Left kidney (tissue), 8 donors: ENCODE results near the gene ZNF765. TPM values are rescaled to one million over a fixed set of nuclear protein-coding genes. Genes with fewer than 3 reads are reported as not detected.
A peak's percentile ranks its signal among the peaks of the same experiment; 100 is the strongest.
"Not testable (repeated sequence)": the region's sequence is repeated elsewhere in the genome, so short reads cannot be mapped to it uniquely, and the experiment has no call there.

Source experiments
- DNase-seq: peaks from one replicate; pipeline ENCODE4 v3.0.0-alpha.2; 2013
- long read RNA-seq, 8 donors: transcript quantifications; one replicate each; lab custom pipeline, GENCODE V29; 2026
- polyA plus RNA-seq: library from polyadenylated mRNA; unstranded; fragments of 120-200 nt; gene quantifications from one replicate; pipeline ENCODE4 v1.2.1, GENCODE V29; 2013; ENCODE audit not compliant: insufficient read length

ZNF765 gene
- polyA plus RNA-seq: 14.9 TPM
- long read RNA-seq, donor 1: 0 reads
- long read RNA-seq, donor 2, full-length matches to known transcripts: 5 of 5 reads
- long read RNA-seq, donor 2, partial matches to known transcripts: 0 of 5 reads
- long read RNA-seq, donor 2, other reads (novel, unspliced or antisense): 0 of 5 reads
- long read RNA-seq, donor 3, full-length matches to known transcripts: 4 of 4 reads
- long read RNA-seq, donor 3, partial matches to known transcripts: 0 of 4 reads
- long read RNA-seq, donor 3, other reads (novel, unspliced or antisense): 0 of 4 reads
- long read RNA-seq, donor 4: 0 reads
- long read RNA-seq, donor 5: 0 reads
- long read RNA-seq, donor 6: 0 reads
- long read RNA-seq, donor 7, full-length matches to known transcripts: 4 of 4 reads
- long read RNA-seq, donor 7, partial matches to known transcripts: 0 of 4 reads
- long read RNA-seq, donor 7, other reads (novel, unspliced or antisense): 0 of 4 reads
- long read RNA-seq, donor 8, full-length matches to known transcripts: 3 of 3 reads
- long read RNA-seq, donor 8, partial matches to known transcripts: 0 of 3 reads
- long read RNA-seq, donor 8, other reads (novel, unspliced or antisense): 0 of 3 reads

DNA sequence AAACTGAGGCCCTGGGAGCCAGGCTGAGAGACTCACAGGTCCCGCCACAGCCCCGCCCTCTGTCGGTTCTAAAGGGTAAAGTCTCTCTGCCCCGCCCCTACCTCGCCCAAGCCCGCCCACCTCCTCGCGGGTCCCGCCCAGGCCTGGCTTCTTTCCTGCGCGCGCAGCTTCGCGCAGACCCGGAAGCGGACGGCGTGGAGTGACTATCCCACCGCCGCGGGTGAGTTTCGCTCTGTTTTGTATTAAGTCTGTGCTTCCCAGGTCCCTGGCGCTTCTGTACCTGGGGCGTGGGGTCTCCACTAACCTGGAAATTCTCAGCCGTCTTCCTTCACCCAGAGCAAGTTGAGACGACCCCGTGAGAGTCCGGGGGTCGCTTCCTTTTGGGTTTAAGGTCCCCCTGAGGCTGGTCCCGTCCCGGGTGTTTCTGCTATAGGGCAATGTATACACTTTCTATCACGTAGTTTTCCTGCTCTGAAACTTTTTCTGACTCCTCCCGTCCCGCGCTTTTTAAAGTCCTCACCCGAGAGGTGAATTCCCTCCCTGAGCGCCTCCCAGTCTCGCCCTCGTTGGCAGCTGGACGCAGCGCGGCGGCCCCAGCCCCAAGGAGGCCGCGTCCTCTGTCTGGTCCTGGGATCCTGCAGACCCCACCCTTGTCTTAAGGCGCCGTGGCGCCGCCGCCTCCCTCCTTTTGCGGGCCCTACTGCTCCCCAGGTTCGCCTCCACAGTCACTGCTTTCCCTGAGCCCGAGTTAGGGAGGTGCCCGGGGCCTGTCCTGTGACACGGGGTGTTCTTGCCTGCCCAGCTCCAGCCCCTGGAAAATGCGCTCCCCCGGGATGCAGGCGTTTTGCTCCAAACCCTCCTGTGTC lies at the start of gene ZNF765:
ZNF765 (plus strand) TSS at position 176 of the 866 bp plus-strand sequence. CDS start 2,867 bp downstream, outside the sequence.
- peak; percentile 90 for DNase-seq

DNA sequence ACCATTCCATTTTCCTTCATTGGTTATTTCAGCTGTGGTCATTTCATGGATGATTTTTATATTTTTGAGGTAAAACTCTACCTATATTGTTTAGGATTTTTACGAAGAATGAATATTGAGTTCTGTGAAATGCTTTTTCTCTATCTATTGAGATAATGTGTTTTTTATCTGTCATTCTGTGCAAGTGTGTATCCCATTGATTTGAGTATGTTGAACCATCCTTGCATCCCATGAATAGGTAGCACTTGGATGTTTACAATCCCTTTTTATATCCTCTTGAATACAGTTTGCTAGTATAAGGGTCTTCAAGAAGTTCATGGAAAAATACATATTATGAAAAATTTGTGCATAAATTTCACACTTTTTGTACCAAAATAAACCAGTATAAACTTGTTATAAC lies 39.2 kb upstream of the ZNF765 start:
- DNase-seq: no peak

DNA sequence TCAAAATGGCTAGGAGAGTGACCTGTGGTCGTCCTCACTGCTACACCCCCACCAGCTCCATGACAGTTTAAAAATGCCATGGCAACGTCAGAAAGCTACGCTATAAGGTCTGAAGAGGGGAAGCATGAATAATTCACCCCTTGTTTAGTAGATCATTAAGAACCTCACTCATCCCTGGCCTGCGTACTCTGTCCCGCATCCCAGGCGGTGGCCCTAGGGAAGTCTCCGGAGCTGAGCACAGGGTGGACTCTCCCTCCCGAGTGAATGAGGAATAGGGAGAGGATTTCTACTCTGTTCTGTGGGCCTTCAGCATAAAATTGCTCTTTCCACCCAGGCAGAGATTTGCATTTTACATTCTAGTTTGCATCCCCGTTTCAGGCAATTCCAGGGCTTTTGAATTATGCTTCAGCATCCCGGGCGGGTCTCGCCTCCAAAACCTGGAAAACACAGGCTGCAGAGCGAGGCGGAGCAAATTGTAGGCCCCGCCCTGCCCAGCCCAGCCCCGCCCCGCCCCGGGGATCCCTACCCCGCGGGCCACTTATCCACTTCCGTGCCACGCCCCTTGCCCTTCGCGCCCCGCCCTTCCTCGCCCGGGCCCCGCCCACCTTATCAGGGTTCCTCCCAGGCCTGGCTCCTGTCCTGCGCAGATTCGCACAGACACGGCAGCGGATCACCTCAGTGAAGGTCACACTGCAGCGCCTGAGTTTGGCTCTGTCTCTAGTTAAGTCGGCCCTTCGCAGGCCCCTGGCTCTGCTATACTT lies 36.9 kb upstream of the ZNF765 start:
- DNase-seq: no peak

DNA sequence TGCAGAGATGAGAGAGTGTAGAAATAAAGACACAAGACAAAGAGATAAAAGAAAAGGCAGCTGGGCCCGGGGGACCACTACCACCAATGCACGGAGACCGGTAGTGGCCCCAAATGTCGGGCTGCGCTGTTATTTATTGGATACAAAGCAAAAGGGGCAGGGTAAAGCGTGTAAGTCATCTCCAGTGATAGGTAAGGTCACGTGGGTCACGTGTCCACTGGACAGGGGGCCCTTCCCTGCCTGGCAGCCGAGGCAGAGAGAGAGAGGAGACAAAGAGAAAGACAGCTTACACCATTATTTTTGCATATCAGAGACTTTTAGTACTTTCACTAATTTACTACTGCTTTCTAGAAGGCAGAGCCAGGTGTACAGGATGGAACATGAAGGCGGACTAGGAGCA lies 34.9 kb upstream of the ZNF765 start:
- DNase-seq: not testable (repeated sequence)

DNA sequence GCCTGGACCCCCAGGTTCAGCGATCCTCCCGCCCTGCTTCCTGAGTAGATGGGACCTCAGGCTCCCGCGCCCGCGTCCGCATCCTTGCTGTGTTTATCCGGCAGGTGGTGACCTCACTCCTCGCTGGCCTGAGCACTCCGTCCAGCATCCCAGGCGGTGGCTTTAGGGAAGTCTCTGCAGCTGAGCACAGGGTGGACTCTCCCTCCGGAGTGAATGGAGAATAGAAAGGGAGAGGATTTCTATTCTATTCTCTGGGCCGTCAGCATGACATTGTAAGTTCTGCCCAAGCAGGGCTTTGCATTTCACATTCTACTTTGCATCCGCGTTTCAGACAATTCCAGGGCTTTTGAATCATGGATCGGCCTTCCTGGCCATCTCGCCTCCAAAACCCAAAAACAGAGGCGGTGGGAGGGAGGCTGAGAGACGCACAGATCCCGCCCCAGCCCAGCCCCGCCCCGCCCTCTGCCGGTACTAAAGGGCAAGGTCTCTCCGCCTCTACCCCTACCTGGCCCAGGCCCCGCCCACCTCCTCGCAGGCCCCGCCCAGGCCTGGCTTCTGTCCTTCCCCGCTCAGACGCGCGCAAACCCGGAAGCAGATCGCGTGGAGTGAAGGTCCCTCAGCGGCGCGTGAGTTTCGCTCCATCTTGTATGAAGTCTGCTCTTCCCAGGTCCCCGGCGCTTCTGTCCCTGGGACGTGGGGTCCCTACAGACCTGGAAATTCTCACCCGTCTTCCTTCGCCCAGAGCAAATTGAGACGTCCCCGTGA lies 29.6 kb upstream of the ZNF765 start, which contains the start of gene ZNF525:
ZNF525 (plus strand) TSS at position 572 of the 765 bp plus-strand sequence. CDS start 6,577 bp downstream, outside the sequence.
- peak; percentile 86 for DNase-seq

DNA sequence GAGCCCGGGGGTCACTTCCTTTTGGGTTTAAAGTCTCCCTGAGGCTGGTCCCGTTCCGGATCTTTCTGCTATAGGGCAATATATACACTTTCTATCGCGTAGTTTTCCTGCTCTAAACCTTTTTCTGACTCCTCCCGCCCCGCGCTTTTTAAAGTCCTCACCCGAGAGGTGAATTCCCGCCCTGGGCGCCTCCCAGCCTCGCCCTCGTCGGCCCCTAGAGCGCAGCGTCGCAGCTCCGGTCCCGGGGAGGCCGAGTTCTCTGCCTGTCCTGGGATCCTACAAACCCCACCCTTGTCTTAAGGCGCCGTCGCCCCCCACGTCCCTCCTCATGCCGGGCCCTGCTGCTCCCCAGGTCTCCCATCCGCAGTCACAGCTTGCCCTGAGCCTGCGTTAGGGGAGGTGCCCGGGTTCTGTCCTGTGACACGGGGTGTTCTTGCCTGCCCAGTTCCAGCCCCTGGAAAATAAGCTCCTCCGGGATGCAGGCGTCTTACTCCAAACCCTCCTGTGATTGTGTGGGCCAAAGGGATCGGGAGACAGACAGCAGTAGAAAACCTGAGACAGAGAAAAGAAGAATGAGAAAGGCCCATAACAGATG lies 29.0 kb upstream of the ZNF765 start:
- no peak for DNase-seq

DNA sequence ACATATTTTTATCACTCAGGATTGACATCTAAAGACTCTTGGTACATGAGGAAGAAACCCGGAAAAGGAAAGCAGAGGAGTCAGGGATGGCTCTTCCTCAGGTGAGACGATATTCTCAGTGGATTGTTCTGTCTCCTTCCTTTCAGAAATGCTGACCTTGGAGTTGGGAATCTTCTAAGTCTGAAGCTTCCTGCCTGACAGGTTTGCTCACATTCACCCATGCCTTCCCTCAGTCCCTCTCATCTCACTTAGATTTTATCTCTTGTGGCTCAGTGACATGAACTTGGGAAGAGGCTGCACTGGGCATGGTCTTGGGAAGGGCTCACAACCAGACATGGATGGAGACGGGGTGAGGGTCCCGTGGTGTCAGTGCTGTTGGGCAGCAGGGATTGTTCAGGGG lies 22.8 kb upstream of the ZNF765 start:
- no peak for DNase-seq

DNA sequence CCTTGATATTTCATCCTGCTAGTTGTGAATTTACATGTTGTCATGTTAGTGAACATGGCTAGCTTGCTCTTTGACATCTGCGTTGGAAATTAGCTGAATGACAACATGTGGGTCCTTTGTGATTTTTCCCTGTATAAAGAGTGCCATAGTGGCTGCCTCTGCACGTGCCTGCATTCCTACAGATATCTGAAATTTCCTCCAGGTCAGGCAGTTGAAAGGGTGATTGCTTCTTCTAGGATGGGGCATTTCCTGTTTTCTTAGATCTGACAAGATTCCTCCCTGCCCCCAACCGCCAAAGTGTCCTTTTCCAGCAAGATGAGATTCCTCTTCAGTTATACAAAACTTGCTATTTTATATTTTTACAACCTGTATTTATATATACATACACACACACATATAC lies 20.7 kb upstream of the ZNF765 start:
- DNase-seq: no peak

DNA sequence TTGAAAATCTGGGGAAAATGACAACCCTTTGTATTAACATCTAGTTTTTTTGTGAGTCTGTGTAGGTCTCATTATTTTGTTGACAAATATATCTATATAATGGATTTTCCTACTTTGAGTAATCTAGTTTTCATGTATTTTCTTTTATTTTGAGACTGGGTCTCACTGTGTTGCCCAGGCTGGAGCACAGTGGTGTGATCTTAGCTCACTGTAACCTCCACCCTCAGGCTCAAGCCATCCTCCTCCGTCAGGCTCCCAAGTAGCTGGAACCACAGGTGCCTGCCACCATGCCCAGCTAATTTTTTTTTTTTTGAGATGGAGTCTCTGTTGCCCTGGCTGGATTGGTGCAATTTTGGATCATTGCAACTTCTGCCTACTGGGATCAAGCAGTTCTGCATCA lies 20.2 kb upstream of the ZNF765 start:
- no peak for DNase-seq

DNA sequence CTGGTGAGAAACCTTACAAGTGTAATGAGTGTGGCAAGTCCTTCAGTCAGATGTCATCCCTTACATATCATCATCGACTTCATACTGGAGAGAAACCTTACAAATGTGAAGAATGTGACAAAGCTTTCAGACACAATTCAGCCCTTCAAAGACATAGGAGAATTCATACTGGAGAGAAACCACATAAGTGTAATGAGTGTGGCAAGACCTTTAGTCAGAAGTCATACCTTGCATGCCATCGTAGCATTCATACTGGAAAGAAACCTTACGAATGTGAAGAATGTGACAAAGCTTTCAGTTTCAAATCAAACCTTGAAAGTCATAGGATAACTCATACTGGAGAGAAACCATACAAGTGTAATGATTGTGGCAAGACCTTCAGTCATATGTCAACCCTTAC lies 13.6 kb upstream of the ZNF765 start:
- no peak for DNase-seq

DNA sequence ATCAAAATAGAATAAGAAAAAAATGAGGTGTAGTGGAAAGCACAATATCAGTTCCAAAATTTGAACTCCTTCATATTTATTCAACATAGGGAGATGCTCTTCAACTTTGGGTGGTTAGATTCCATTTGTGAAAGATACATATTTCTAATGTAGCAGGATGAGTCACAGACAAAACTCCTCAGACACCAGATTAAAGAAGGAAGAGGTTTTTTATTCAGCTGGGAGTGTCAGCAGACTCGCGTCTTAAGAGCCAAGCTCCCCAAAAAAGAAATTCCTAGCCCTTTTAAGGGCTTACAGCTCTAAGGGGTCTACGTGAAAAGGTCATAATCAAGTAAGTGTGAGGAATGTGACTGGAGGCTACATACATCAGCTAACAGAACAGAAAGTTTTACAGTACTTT lies 6.8 kb upstream of the ZNF765 start:
- no peak for DNase-seq

DNA sequence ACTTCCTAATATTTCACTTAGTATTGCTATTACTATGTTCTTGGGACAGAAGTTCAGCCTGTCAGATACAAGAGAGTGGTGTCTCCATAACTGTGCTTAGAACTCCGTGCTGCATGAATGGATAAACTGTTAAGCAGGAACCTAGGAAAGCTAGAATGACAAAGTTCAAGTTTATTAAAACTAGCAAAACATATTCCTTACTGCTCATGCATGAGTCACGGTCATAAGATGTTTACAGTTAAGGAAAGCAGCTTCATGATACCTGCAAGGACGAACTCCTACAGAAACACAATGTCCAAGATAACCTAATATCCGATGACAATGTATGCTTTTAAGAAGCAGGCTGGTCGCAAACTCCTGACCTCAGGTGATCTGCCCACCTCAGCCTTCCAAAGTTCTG lies 6.0 kb upstream of the ZNF765 start:
- no peak for DNase-seq

DNA sequence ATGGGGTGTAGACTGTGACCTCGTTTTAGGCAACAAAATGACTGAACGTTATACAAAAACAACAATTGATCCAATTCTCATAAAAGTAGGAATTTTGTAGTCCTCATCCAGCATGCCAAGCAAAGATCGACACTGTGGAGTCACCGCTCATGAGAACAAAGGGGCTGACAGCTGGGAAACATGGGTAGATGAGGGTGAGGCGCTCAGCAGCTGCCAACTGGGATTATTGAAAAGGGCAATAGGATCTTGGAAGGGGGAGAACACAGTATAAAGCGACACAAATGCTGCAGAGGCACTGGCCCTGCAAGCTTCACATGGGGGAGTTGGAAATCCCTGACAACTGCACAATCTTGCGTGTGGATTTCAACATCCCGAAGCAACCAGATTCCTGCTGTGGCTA lies 5.4 kb upstream of the ZNF765 start:
- DNase-seq: no peak

DNA sequence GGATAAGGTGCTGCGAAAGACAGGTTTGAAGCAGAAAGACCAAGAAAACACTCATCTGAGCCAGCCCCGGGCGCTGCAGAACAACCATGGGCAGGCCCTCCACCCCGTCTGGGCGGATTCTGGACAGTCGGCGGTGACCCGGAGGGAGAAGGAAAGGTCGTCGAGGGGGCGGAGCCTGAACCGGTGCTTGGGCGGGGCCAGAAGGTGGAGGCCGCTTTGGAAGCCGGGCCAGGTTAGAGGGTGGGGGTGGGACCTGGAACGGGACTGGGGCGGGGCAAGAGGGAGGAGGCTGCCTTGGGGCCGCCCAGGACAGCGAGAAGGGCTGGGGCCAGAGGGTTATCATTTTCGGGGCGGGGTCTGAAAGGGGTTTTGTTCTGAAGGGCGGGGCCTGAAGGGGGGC lies 5.0 kb upstream of the ZNF765 start:
- no peak for DNase-seq

DNA sequence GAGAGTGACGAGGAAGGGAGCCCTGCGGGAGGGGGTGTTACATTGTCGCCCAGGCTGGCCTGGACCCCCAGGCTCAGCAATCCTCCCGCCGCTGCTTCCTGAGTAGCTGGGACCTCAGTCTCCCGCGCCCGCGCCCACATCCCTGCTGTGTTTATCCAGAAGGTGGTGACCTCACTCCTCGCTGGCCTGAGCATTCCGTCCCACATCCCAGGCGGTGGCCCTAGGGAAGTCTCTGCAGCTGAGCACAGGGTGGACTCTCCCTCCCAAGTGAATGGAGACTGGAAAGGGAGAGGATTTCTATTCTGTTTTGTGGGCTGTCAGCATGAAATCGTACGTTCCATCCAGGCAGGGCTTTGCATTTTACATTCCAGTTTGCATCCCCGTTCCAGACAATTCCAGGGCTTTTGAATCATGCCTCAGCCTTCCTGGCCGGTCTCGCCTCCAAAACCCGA lies 401 bp upstream of the ZNF765 start:
- peak; percentile 52 for DNase-seq

DNA sequence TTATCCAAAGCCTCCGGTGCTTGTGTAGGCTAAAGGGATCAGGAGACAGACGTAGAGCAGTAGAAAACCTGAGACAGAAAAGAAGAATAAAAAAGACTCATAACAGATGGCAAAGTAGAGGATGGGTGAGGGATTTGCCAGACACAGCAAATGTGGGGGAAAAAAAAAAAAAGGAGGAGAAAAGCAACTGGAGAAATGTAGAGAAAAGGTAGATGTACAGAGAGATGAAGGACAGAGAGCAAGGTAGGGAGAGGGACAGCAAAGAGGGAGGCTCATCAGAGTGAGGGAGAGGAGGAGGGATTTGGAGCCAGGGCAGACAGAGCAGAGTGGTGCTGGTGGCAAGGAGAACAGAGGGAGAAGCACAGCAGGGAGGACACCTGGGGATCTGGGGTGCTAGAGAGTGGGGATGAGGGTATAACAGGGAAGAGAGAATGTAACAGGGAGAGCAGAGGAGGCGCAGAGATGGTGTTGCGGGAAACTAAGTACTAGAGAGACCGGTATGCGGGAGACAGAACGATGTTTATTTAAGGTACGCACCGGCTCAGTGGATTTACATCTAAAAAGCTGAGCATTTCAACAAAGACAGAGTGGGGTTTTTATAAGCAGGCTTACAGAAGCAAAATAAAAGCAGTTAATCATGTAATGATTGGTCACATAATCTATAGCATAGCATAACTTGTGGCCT lies 1.0 kb downstream of the ZNF765 start:
- DNase-seq: not testable (repeated sequence)

DNA sequence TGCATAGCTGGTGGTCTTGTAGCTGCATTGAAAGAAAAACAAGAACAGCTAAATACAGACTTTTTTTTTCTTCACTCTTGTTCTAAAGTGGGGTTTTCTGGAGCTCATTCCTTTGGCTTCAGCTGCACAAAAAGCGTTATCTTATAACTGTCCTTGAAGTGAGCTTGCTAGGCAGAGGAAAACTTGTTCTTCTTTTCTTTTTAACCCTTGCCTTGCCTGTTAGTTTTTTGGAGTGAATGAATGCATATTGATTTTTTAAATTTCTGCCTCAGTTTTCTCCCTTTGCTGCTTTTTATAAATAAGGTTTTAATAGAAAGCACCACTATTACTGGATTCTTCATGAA lies 1.5 kb downstream of the ZNF765 start:
- no peak for DNase-seq

DNA sequence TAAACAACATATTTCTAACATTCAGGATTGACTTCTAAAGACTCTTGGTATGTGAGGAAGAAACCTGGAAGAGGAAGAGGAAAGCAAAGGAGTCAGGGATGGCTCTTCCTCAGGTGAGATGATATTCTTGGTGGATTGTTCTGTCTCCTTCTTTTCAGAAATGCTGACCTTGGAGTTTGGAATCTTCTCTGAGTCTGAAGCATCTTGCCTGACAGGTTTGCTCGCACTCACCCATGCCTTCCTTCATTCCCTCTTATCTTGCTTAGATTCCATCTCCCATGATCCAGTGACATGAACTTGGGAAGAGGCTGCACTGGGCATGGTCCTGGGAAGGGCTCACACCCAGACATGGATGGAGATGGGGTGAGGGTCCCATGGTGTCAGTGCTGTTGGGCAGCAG lies 3.0 kb downstream of the ZNF765 start:
- DNase-seq: not testable (repeated sequence)

DNA sequence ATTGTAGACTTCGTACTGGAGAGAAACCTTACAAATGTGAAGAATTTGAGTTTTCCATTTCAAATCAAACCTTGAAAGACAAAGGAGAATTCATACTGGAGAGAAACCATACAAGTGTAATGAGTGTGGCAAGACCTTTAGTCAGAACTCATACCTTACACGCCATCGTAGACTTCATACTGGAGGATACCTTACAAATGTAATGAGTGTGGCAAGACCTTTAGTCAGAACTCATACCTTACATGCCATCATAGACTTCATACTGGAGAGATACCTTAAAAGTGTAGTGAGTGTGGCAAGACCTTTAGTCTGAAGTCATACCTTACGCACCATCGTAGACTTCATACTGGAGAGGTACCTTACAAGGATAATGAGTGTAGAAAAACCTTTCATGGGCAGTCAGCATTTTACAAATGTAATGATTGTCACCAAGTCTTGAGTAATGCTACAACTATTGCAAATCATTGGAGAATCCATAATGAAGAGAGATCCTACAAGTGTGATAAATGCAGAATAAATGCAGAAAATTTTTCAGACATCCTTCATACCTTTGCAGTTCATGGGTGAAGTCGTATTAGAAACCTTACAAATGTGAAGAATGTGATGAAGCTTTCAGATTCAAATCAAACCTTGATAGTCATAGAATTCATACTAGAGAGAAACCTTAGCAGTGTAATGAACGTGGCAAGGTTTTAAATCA lies 14.7 kb downstream of the ZNF765 start:
- no peak for DNase-seq
